KMS-11 (cell line): Measurements from ENCODE around the gene CEP104.

Experiments
- H2AFZ ChIP-seq: fragments of 200-600 bp; sonication (generic); 2 replicates; pipeline ENCODE4 v1.6.1; 2016; ENCODE audit warnings: antibody characterized with exemption, mixed run types, low read depth
- H3K27ac ChIP-seq: fragments of 200-600 bp; sonication (generic); 2 replicates; pipeline ENCODE4 v1.6.1; 2016; ENCODE audit warnings: mild to moderate bottlenecking, mixed run types
- H3K27me3 ChIP-seq: fragments of 200-600 bp; sonication (generic); 2 replicates; pipeline ENCODE4 v1.6.1; 2017; ENCODE audit warnings: mild to moderate bottlenecking, low read depth, mixed run types, moderate library complexity; ENCODE audit not compliant: insufficient read depth
- H3K36me3 ChIP-seq: fragments of 200-600 bp; sonication (generic); 2 replicates; pipeline ENCODE4 v1.6.1; 2017; ENCODE audit warnings: mild to moderate bottlenecking, mixed run types; ENCODE audit not compliant: insufficient read depth
- H3K4me1 ChIP-seq: fragments of 200-600 bp; sonication (generic); 2 replicates; pipeline ENCODE4 v1.6.1; 2016; ENCODE audit warnings: mild to moderate bottlenecking, low read depth, mixed run types; ENCODE audit not compliant: poor library complexity, severe bottlenecking
- H3K4me2 ChIP-seq: fragments of 200-600 bp; sonication (generic); 2 replicates; pipeline ENCODE4 v1.7.0; 2016; ENCODE audit warnings: mild to moderate bottlenecking, mixed run types
- H3K4me3 ChIP-seq: fragments of 200-600 bp; sonication (generic); IDR thresholded peaks from 2 replicates; pipeline ENCODE4 v1.6.1; 2017; ENCODE audit warnings: low read depth, low read length, mixed read lengths; ENCODE audit not compliant: insufficient read depth
- H3K79me2 ChIP-seq: fragments of 200-600 bp; sonication (generic); 2 replicates; pipeline ENCODE4 v1.6.1; 2016; ENCODE audit warnings: low read depth, mixed run types; ENCODE audit not compliant: insufficient read depth
- H3K9ac ChIP-seq: fragments of 200-600 bp; sonication (generic); 2 replicates; pipeline ENCODE4 v1.6.1; 2016; ENCODE audit warnings: mild to moderate bottlenecking, mixed run types
- H4K20me1 ChIP-seq: fragments of 200-600 bp; sonication (generic); 2 replicates; pipeline ENCODE4 v1.6.1; 2016; ENCODE audit warnings: mild to moderate bottlenecking, mixed run types; ENCODE audit not compliant: insufficient read depth
- TF ChIP-seq, protein P1 (sequence below): fragments of 200-600 bp; sonication (generic); conservative IDR thresholded peaks from 2 replicates; pipeline ENCODE4 v1.6.1; 2017; ENCODE audit warnings: low read depth, mild to moderate bottlenecking, antibody characterized with exemption, low read length, moderate library complexity, mixed read lengths

CEP104 gene

DNA sequence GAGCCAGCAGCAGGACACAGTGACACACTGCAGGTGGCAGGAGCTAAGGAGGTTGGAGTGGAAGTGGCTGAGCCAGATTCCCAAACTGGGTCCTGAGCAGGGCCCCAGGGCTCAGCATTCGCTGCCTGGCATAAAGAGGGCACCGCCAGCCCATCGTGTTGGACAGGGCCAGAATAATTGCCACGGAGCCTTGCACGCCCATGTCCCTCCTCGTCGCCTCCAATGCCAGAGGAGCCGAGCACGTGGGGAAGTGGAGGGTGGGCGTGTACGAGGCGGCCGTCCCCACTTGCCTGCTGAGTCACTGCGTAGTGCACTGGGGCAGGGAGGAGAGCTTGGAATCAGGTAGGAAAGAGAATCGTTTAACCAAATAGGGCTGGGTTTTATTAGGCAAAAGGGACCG lies 34.6 kb downstream of the CEP104 start:
- no peaks in the 10 kb centered on the region for H3K79me2 ChIP-seq
- H3K36me3 ChIP-seq, result no peaks in the 10 kb centered on the region
- no peak overlapping the region for H3K4me2 ChIP-seq

DNA sequence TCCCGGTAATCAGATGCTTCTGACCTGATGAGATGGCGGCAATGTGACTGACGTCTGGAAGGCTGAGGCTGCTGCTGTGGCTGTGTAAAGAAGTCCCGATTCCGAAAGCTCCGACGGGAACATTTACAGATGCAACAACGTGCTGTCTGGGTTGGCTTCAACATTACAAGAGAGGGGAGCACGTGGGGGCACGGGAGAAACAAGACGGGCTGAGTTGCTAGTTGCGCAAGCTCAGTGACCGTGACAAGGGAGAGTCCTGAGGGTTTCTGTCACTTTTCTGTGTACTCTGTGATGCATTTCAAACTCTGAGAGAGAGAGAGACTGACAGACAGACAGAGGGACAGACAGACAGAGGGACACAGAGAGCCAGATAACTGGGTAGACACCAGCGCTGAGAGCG lies 35.1 kb downstream of the CEP104 start:
- Histone ChIP-seq H3K36me3 (no peaks in the 10 kb centered on the region), H3K9ac (no peak overlapping the region), H3K4me1 (no peaks in the 10 kb centered on the region), H4K20me1 (no peaks in the 10 kb centered on the region), H3K79me2 (no peaks in the 10 kb centered on the region), H3K4me3 (no peak overlapping the region), H2AFZ (no peak overlapping the region), H3K27ac (no peak overlapping the region), H3K27me3 (no peaks in the 10 kb centered on the region), H3K4me2 (no peak overlapping the region)
- TF ChIP-seq, protein P1, sequence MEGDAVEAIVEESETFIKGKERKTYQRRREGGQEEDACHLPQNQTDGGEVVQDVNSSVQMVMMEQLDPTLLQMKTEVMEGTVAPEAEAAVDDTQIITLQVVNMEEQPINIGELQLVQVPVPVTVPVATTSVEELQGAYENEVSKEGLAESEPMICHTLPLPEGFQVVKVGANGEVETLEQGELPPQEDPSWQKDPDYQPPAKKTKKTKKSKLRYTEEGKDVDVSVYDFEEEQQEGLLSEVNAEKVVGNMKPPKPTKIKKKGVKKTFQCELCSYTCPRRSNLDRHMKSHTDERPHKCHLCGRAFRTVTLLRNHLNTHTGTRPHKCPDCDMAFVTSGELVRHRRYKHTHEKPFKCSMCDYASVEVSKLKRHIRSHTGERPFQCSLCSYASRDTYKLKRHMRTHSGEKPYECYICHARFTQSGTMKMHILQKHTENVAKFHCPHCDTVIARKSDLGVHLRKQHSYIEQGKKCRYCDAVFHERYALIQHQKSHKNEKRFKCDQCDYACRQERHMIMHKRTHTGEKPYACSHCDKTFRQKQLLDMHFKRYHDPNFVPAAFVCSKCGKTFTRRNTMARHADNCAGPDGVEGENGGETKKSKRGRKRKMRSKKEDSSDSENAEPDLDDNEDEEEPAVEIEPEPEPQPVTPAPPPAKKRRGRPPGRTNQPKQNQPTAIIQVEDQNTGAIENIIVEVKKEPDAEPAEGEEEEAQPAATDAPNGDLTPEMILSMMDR, result no peak

More for the DNA sequence above, 34.6 kb downstream of the CEP104 start:
- TF ChIP-seq, protein P1, result no peak
- no peaks in the 10 kb centered on the region for H4K20me1 ChIP-seq
- no peak overlapping the region for H3K27ac ChIP-seq
- H3K27me3 ChIP-seq, result no peaks in the 10 kb centered on the region
- no peak overlapping the region for H3K4me3 ChIP-seq
- no peak overlapping the region for H2AFZ ChIP-seq
- H3K9ac ChIP-seq, result no peak overlapping the region
- no peaks in the 10 kb centered on the region for H3K4me1 ChIP-seq

DNA sequence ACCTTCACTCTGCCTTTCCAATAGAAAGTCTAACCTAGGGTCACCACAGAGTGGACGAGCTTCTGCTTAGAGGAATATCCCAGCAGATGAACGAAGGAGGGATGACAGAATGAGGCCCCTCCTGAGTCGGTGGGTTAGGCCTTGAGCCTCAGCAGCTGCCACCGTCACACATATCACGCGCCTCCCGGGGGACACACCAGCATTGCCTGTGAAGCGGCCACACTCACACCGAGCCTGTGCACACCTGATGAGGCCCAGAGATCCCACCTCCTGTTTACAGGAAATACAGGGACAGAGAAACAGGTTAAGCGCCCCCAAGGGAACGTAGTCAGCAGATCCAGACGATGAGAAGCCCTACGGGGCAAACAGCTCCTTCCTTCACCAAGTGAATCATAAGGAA lies 35.6 kb downstream of the CEP104 start:
- no peaks in the 10 kb centered on the region for H3K79me2 ChIP-seq
- H3K36me3 ChIP-seq, result no peaks in the 10 kb centered on the region
- TF ChIP-seq, protein P1, result no peak
- H3K9ac ChIP-seq, result no peak overlapping the region
- no peaks in the 10 kb centered on the region for H3K27me3 ChIP-seq
- no peak overlapping the region for H3K27ac ChIP-seq
- H3K4me3 ChIP-seq, result no peak overlapping the region
- no peaks in the 10 kb centered on the region for H4K20me1 ChIP-seq
- no peak overlapping the region for H2AFZ ChIP-seq
- no peak overlapping the region for H3K4me2 ChIP-seq
- H3K4me1 ChIP-seq, result no peaks in the 10 kb centered on the region

DNA sequence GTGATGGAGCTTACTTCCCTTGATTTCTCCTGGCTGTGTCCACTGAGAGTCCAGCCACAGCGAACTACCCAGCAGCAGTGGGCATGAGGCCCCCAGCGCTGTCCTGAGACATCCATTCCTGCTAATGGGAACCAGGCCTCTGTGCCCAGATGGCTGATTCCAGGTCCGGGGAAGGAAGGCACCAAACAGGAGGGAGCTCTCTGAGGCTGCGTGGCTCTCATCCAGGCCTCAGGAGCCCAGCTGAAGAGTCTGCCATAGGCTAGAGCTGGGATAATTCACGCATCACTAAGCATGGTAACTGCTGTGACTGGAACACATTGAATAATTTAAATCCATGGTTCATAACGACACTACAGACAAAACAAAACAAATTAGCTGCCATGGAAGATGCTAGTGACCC lies 36.0 kb downstream of the CEP104 start:
- H3K4me2 ChIP-seq, result no peak overlapping the region
- H2AFZ ChIP-seq, result no peak overlapping the region
- no peak overlapping the region for H3K27ac ChIP-seq
- H3K27me3 ChIP-seq, result no peaks in the 10 kb centered on the region
- H3K79me2 ChIP-seq, result no peaks in the 10 kb centered on the region
- H3K4me3 ChIP-seq, result no peak overlapping the region
- no peaks in the 10 kb centered on the region for H4K20me1 ChIP-seq
- no peaks in the 10 kb centered on the region for H3K36me3 ChIP-seq
- TF ChIP-seq, protein P1, result no peak
- H3K4me1 ChIP-seq, result no peaks in the 10 kb centered on the region
- H3K9ac ChIP-seq, result no peak overlapping the region

DNA sequence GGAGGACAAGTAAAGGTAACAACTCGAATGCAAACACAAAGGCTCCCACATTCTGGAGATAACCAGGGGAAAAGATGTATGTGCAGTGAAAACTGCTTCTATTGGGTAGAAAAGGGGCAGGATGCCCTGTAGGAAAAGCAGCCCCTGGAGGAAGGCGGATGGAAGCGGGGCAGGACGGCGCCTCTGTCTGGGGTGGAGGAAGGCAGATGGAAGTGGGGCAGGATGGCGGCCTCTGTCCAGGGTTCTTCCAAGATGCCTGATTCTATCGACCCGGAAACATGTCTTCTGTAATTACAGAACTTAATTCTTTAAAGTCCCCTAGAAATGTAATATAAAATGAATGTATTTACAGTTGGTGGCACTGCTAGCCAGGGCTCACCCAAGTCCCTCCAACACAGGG lies 36.7 kb downstream of the CEP104 start:
- no peak overlapping the region for H2AFZ ChIP-seq
- no peak overlapping the region for H3K4me2 ChIP-seq
- H3K4me1 ChIP-seq, result no peaks in the 10 kb centered on the region
- H3K36me3 ChIP-seq, result no peaks in the 10 kb centered on the region
- H3K9ac ChIP-seq, result no peak overlapping the region
- TF ChIP-seq, protein P1, result no peak
- H3K27ac ChIP-seq, result no peak overlapping the region
- no peaks in the 10 kb centered on the region for H3K27me3 ChIP-seq
- no peaks in the 10 kb centered on the region for H4K20me1 ChIP-seq
- no peak overlapping the region for H3K4me3 ChIP-seq
- H3K79me2 ChIP-seq, result no peaks in the 10 kb centered on the region
